ENCODE results near the gene PLCB1.

- TF ChIP-seq CTCF (IDR thresholded peaks at IDR 0.05; ENCODE audit: low read length) (no peak), EZH2 (IDR thresholded peaks at IDR 0.05; ENCODE audit: borderline replicate concordance, low read length) (no peak)
Observed at GRCh38 chr20:8805737-8806442, 673.8 kb downstream of the PLCB1 start.
